MM.1S (cell line): ENCODE data around the gene ASIC1.

ENCODE experiments used
- DNase-seq: peaks from one replicate; pipeline ENCODE4 v3.0.0-alpha.2; 2015
- H2AFZ ChIP-seq: fragments of 300-600 bp; sonication (generic); 2 replicates; pipeline ENCODE4 v1.6.0; 2016; ENCODE audit warnings: antibody characterized with exemption, low read length
- H3F3A ChIP-seq: fragments of 300-600 bp; sonication (generic); 2 replicates; pipeline ENCODE4 v1.6.1; 2016; ENCODE audit warnings: mild to moderate bottlenecking, antibody characterized with exemption, low read length, moderate library complexity, mixed read lengths; ENCODE audit not compliant: insufficient read depth
- H3K27ac ChIP-seq: fragments of 300-600 bp; sonication (generic); 2 replicates; pipeline ENCODE4 v1.5.1; 2016; ENCODE audit warnings: mild to moderate bottlenecking, low read length
- H3K27me3 ChIP-seq: fragments of 300-600 bp; sonication (generic); replicated peaks from 2 replicates; pipeline ENCODE4 v1.6.0; 2016; ENCODE audit warnings: low read length; ENCODE audit not compliant: insufficient read depth
- H3K36me3 ChIP-seq: fragments of 300-600 bp; sonication (generic); replicated peaks from 2 replicates; pipeline ENCODE4 v1.6.1; 2016; ENCODE audit warnings: mild to moderate bottlenecking, low read length, mixed read lengths; ENCODE audit not compliant: insufficient read depth
- H3K4me1 ChIP-seq: fragments of 300-600 bp; sonication (generic); 2 replicates; pipeline ENCODE4 v1.6.1; 2016; ENCODE audit warnings: low read length, mixed read lengths
- H3K4me2 ChIP-seq: fragments of 300-600 bp; sonication (generic); 2 replicates; pipeline ENCODE4 v1.6.0; 2016; ENCODE audit warnings: low read depth, low read length
- H3K4me3 ChIP-seq: fragments of 300-600 bp; sonication (generic); 2 replicates; pipeline ENCODE4 v1.5.1; 2016; ENCODE audit warnings: low read length, mixed read lengths
- H3K79me2 ChIP-seq: fragments of 300-600 bp; sonication (generic); 2 replicates; pipeline ENCODE4 v1.6.1; 2016; ENCODE audit warnings: mixed run types, low read length, mixed read lengths
- H3K9ac ChIP-seq: fragments of 300-600 bp; sonication (generic); 2 replicates; pipeline ENCODE4 v1.6.1; 2016; ENCODE audit warnings: low read length, mixed read lengths
- H3K9me2 ChIP-seq: fragments of 300-600 bp; sonication (generic); replicated peaks from 2 replicates; pipeline ENCODE4 v1.6.1; 2016; ENCODE audit warnings: mild to moderate bottlenecking, low read length, mixed read lengths; ENCODE audit not compliant: insufficient read depth
- H3K9me3 ChIP-seq: fragments of 300-600 bp; sonication (generic); replicated peaks from 2 replicates; pipeline ENCODE4 v1.6.1; 2016; ENCODE audit warnings: mild to moderate bottlenecking, low read length, mixed read lengths; ENCODE audit not compliant: insufficient read depth
- H4K20me1 ChIP-seq: fragments of 300-600 bp; sonication (generic); 2 replicates; pipeline ENCODE4 v1.6.1; 2016; ENCODE audit warnings: mild to moderate bottlenecking, low read length, moderate library complexity, mixed read lengths; ENCODE audit not compliant: insufficient read depth
- CTCF ChIP-seq: fragments of 300-600 bp; sonication (generic); IDR thresholded peaks from 2 replicates; pipeline ENCODE4 v1.5.1; 2016; ENCODE audit warnings: antibody characterized with exemption, low read length, mixed read lengths
- EZH2 ChIP-seq: fragments of 300-600 bp; sonication (generic); optimal IDR thresholded peaks from 2 replicates; pipeline ENCODE3; 2017; ENCODE audit warnings: low read depth, mild to moderate bottlenecking, antibody characterized with exemption, low read length, mixed read lengths
- EZH2phosphoT487 ChIP-seq: fragments of 300-600 bp; sonication (generic); IDR thresholded peaks from 2 replicates; pipeline ENCODE4 v1.6.1; 2018; ENCODE audit warnings: antibody characterized with exemption, low read length

The ASIC1 gene

GRCh38 chr12:50077099-50077498 is 19.7 kb downstream of the ASIC1 start:
- no peaks in the 10 kb centered on the region for H3K27me3 ChIP-seq
- H3K9me3 ChIP-seq: no peaks in the 10 kb centered on the region
- H3F3A ChIP-seq: no peaks in the 10 kb centered on the region
- no peak overlapping the region for H3K4me3 ChIP-seq
- H3K4me1 ChIP-seq: no peaks in the 10 kb centered on the region
- no peak overlapping the region for H2AFZ ChIP-seq
- H3K79me2 ChIP-seq: no peaks in the 10 kb centered on the region
- H3K9me2 ChIP-seq: no peaks in the 10 kb centered on the region
- no peaks in the 10 kb centered on the region for H4K20me1 ChIP-seq
- no peak overlapping the region for H3K4me2 ChIP-seq
- TF ChIP-seq CTCF (no peak), EZH2 (no peak), EZH2phosphoT487 (no peak)
- no peaks in the 10 kb centered on the region for H3K36me3 ChIP-seq
- DNase-seq: no peak
- H3K9ac ChIP-seq: no peak overlapping the region
- no peak overlapping the region for H3K27ac ChIP-seq

DNA sequence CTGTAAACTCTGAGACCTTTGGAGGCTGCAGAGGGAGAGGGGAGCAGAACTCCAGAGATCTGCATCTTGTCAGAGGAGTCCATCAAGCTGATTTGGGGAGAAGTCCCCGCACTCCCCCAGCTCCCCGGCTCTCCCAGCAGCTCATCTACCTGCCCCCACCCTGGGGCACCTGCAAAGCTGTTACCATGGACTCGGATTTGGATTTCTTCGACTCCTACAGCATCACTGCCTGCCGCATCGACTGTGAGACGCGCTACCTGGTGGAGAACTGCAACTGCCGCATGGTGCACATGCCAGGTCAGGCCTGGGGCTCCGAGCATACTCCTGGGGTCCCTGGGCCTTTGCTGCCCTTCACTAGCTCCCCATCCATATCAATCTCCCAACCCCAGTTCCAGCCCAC is 20.9 kb downstream of the ASIC1 start:
- H3K4me3 ChIP-seq: no peak overlapping the region
- H3K27me3 ChIP-seq: no peaks in the 10 kb centered on the region
- H3K4me1 ChIP-seq: no peaks in the 10 kb centered on the region
- H3K9me2 ChIP-seq: no peaks in the 10 kb centered on the region
- no peaks in the 10 kb centered on the region for H3F3A ChIP-seq
- H3K27ac ChIP-seq: no peak overlapping the region
- DNase-seq: no peak
- H3K9me3 ChIP-seq: no peaks in the 10 kb centered on the region
- H2AFZ ChIP-seq: no peak overlapping the region
- H4K20me1 ChIP-seq: no peaks in the 10 kb centered on the region
- H3K4me2 ChIP-seq: no peak overlapping the region
- H3K79me2 ChIP-seq: no peaks in the 10 kb centered on the region
- no peaks in the 10 kb centered on the region for H3K36me3 ChIP-seq
- no peak overlapping the region for H3K9ac ChIP-seq
- TF ChIP-seq EZH2 (no peak), CTCF (no peak), EZH2phosphoT487 (no peak)

DNA sequence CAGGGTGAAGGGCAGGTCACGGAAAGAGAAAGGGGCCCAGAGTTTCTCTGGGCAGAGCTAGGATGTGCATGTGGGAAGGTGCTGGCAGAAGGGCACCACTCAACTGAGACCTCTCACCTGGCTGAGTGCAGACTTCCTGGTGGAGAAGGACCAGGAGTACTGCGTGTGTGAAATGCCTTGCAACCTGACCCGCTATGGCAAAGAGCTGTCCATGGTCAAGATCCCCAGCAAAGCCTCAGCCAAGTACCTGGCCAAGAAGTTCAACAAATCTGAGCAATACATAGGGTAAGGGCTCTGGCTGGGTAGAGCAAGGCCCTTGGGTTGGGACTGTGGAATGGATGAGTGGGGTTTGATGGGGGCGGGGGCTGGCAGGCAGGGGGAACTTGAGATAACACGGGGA is 22.4 kb downstream of the ASIC1 start:
- no peaks in the 10 kb centered on the region for H3K36me3 ChIP-seq
- no peaks in the 10 kb centered on the region for H3K4me1 ChIP-seq
- no peaks in the 10 kb centered on the region for H3K9me2 ChIP-seq
- no peak overlapping the region for H3K9ac ChIP-seq
- H3K4me3 ChIP-seq: no peak overlapping the region
- no peaks in the 10 kb centered on the region for H3K27me3 ChIP-seq
- H3K27ac ChIP-seq: no peak overlapping the region
- H3K79me2 ChIP-seq: no peaks in the 10 kb centered on the region
- no peak overlapping the region for H3K4me2 ChIP-seq
- no peaks in the 10 kb centered on the region for H3K9me3 ChIP-seq
- TF ChIP-seq EZH2phosphoT487 (no peak), CTCF (no peak), EZH2 (no peak)
- no peak for DNase-seq
- no peaks in the 10 kb centered on the region for H3F3A ChIP-seq
- H4K20me1 ChIP-seq: no peaks in the 10 kb centered on the region
- H2AFZ ChIP-seq: no peak overlapping the region
